PC-9 (cell line): Measurements from ENCODE around the gene TLCD4. TPM values are rescaled to one million over a fixed set of nuclear protein-coding genes. Genes with fewer than 3 reads are reported as not detected.

Experiments
- BruUV-seq: library from RNA; stranded (reverse); fragments of 400-500 nt; replicated peaks from 2 replicates; lab custom pipeline; 2021; lab: Mats Ljungman, UMichigan
- CTCF ChIA-PET: fragments of 300-600 bp; sonication (Branson Sonifier 250); formaldehyde crosslinking; loops from one replicate; lab custom pipeline; 2022; ENCODE audit warnings: antibody characterized with exemption; lab: Charles Lee
- POLR2A ChIA-PET: fragments of 300-600 bp; sonication (Branson Sonifier 250); formaldehyde crosslinking; loops from one replicate; lab custom pipeline; 2022; ENCODE audit warnings: antibody characterized with exemption; ENCODE audit not compliant: unreplicated experiment; lab: Charles Lee
- DNase-seq, 2 experiments: peaks; one replicate each; pipeline versions ENCODE4 v3.0.0 to v3.0.0-alpha.2; 2015 to 2022; ENCODE audit warnings: mixed read lengths in 1 of 2
- H2AFZ ChIP-seq: fragments of 200-600 bp; sonication (generic); 2 replicates; pipeline ENCODE4 v1.8.1; 2017; ENCODE audit warnings: antibody characterized with exemption
- H3F3A ChIP-seq: fragments of 200-600 bp; sonication (generic); 2 replicates; pipeline ENCODE4 v1.8.1; 2017; ENCODE audit warnings: antibody characterized with exemption, mild to moderate bottlenecking, low read depth; ENCODE audit not compliant: insufficient read depth
- H3K27ac ChIP-seq: fragments of 200-600 bp; sonication (generic); 2 replicates; pipeline ENCODE4 v1.6.1; 2016; ENCODE audit warnings: mixed run types
- H3K27me3 ChIP-seq: fragments of 200-600 bp; sonication (generic); 2 replicates; pipeline ENCODE4 v1.6.1; 2016; ENCODE audit warnings: low read depth, mixed run types; ENCODE audit not compliant: insufficient read depth
- H3K36me3 ChIP-seq: fragments of 200-600 bp; sonication (generic); 2 replicates; pipeline ENCODE4 v1.6.1; 2016; ENCODE audit warnings: low read depth, mixed run types
- H3K4me1 ChIP-seq: fragments of 200-600 bp; sonication (generic); replicated peaks from 2 replicates; pipeline ENCODE4 v1.6.1; 2016; ENCODE audit warnings: mixed run types; ENCODE audit not compliant: insufficient read depth
- H3K4me2 ChIP-seq: fragments of 200-600 bp; sonication (generic); 2 replicates; pipeline ENCODE4 v1.6.1; 2017; ENCODE audit warnings: mixed run types
- H3K4me3 ChIP-seq: fragments of 200-600 bp; sonication (generic); 2 replicates; pipeline ENCODE4 v1.6.1; 2016; ENCODE audit warnings: mixed run types
- H3K79me2 ChIP-seq: fragments of 200-600 bp; sonication (generic); 2 replicates; pipeline ENCODE4 v1.6.1; 2017; ENCODE audit warnings: low read depth, mixed run types
- H3K9me2 ChIP-seq: fragments of 200-600 bp; sonication (generic); 2 replicates; pipeline ENCODE4 v1.8.1; 2017; ENCODE audit warnings: mild to moderate bottlenecking; ENCODE audit not compliant: insufficient read depth
- H3K9me3 ChIP-seq: fragments of 200-600 bp; sonication (generic); 2 replicates; pipeline ENCODE4 v1.8.1; 2016; ENCODE audit warnings: low read depth; ENCODE audit not compliant: insufficient read depth
- H4K20me1 ChIP-seq: fragments of 200-600 bp; sonication (generic); 2 replicates; pipeline ENCODE4 v1.8.1; 2017; ENCODE audit not compliant: insufficient read depth
- EZH2 ChIP-seq: fragments of 200-600 bp; sonication (generic); IDR thresholded peaks from 2 replicates; pipeline ENCODE4 v1.8.0; 2017; ENCODE audit warnings: antibody characterized with exemption, low read depth
- intact Hi-C: fragments of 100-400 bp; cut with micrococcal nuclease; formaldehyde crosslinking; loops from one replicate; pipeline ENCODE4 v1.10.0; 2022; ENCODE audit not compliant: unreplicated experiment
- total RNA-seq: library from RNA; stranded (reverse); gene quantifications from 2 replicates; pipeline ENCODE4 v1.2.3, GENCODE V29; 2021
- TF ChIP-seq, protein P1 (sequence below): fragments of 200-600 bp; sonication (generic); conservative IDR thresholded peaks from 2 replicates; pipeline ENCODE4 v1.6.1; 2017; ENCODE audit warnings: mixed run types, antibody characterized with exemption, mild to moderate bottlenecking, moderate library complexity

TLCD4 gene
- total RNA-seq, 1 experiment from 2014 or later, result 11.2 TPM

DNA sequence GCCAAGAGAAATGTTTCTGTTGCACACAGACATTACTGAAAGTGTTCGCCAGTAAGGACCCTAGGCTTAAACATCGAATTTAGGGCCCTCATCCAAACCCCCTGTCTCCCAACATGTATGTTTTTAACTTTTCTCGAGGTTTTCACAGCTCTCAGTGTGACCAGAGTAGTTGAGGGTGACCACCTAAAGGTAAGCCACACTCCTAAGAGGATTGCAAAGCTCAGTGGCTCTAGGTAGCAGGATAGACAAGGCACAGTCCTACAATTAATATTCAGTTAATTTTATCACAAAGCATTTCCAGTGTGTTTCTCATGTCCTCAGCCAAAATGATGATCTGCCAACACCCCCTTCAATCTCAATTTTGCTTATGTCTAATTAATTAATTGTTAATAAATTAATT lies 43.7 kb upstream of the TLCD4 start:
- H3K36me3 ChIP-seq, result no peaks in the 10 kb centered on the region; the same call in 1 of the 2 replicates
- peaks cover 6% of the 10 kb centered on the region for H3K4me1 ChIP-seq
- no peaks in the 10 kb centered on the region for H4K20me1 ChIP-seq
- peak overlapping the region; percentile 81 for H3K4me2 ChIP-seq
- no peak for TF ChIP-seq EZH2
- TF ChIP-seq, protein P1, sequence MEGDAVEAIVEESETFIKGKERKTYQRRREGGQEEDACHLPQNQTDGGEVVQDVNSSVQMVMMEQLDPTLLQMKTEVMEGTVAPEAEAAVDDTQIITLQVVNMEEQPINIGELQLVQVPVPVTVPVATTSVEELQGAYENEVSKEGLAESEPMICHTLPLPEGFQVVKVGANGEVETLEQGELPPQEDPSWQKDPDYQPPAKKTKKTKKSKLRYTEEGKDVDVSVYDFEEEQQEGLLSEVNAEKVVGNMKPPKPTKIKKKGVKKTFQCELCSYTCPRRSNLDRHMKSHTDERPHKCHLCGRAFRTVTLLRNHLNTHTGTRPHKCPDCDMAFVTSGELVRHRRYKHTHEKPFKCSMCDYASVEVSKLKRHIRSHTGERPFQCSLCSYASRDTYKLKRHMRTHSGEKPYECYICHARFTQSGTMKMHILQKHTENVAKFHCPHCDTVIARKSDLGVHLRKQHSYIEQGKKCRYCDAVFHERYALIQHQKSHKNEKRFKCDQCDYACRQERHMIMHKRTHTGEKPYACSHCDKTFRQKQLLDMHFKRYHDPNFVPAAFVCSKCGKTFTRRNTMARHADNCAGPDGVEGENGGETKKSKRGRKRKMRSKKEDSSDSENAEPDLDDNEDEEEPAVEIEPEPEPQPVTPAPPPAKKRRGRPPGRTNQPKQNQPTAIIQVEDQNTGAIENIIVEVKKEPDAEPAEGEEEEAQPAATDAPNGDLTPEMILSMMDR, result no peak
- peaks cover under 1% of the 10 kb centered on the region; the same call in 1 of the 2 replicates for H3K27me3 ChIP-seq
- intact Hi-C loops, result loop anchor here (1.0 to 5.0 kb wide), 3 partner anchors 43 to 1111 kb away; partner anchors contain the start of gene RWDD3
- H3F3A ChIP-seq, result no peaks in the 10 kb centered on the region
- ChIA-PET POLR2A (interaction anchor here (0.5 to 1.6 kb wide), 6 partner anchors 14 to 1193 kb away, joined by 3 to 11 read pairs (median 4); partner anchors contain the start of genes RWDD3 and TLCD4), CTCF (interaction anchor here (1.1 to 1.5 kb wide), 2 partner anchors 11 to 160 kb away, joined by 4 to 22 read pairs; partner anchors contain the start of gene RWDD3)
- no peaks in the 10 kb centered on the region for H3K9me3 ChIP-seq
- DNase-seq, result no peak
- H3K4me3 ChIP-seq, result peak overlapping the region; percentile 68
- no peak overlapping the region for H3K27ac ChIP-seq
- no TSS peak for BruUV-seq
- H2AFZ ChIP-seq, result peak overlapping the region; percentile 90
- peaks cover 10% of the 10 kb centered on the region for H3K79me2 ChIP-seq
- H3K9me2 ChIP-seq, result no peaks in the 10 kb centered on the region

DNA sequence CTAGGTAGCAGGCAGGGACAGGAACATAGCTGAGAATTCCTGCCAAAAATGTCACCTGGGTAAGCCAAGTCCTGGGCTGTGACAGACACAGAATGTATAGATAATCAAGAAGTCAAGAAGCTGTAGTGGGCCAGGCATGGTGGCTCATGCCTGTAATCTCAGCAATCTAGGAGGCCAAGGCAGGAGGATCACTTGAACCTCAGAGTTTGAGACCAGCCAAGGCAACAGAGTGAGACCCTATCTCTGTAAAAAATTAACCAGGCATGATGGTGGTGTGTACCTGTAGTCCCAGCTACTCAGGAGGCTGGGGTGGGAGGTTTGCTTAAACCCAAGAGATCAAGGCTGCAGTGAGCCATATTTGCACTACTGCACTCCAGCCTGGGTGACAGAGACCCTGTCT lies 41.1 kb upstream of the TLCD4 start:
- Histone ChIP-seq H3K27me3 (peaks cover 22% of the 10 kb centered on the region), H3K9me2 (no peaks in the 10 kb centered on the region), H2AFZ (no peak overlapping the region), H4K20me1 (no peaks in the 10 kb centered on the region), H3K4me3 (no peak overlapping the region), H3K79me2 (peaks cover 10% of the 10 kb centered on the region), H3K27ac (no peak overlapping the region), H3K4me2 (no peak overlapping the region), H3F3A (no peaks in the 10 kb centered on the region), H3K36me3 (no peaks in the 10 kb centered on the region), H3K9me3 (no peaks in the 10 kb centered on the region), H3K4me1 (peaks cover 6% of the 10 kb centered on the region)
- POLR2A ChIA-PET, result interaction anchor here (0.7 kb wide), 1 partner anchor 87 kb away, joined by 5 read pairs; no protein-coding TSS in a partner anchor
- no peak for TF ChIP-seq EZH2
- TF ChIP-seq, protein P1, result no peak
- CTCF ChIA-PET, result interaction anchor here (0.5 to 1.0 kb wide), 3 partner anchors 9 to 158 kb away, joined by 3 to 5 read pairs (median 4); partner anchors contain the start of gene RWDD3
- BruUV-seq, result no TSS peak
- intact Hi-C loops, result no loop called here
- no peak for DNase-seq

DNA sequence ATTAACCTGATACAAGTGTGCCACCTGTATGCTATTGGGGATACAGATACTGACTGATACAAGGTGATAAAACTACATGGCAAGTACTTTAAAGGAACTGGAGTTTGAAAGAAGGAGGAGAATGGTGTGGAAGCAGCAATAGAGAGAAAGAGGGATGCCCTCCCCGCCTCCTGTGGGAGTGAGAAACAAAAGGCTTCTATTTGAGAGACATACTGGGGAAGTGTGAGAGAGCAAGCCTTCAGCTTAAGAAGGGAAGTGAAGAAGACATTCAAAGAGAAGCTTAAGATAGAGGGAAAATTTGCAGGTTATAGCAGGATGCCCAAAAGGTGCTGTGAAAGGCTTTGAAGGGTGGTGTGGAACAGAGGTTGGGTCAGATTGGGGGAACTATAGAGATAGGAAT lies 36.7 kb upstream of the TLCD4 start:
- CTCF ChIA-PET, result no interaction called here
- Histone ChIP-seq H3K27me3 (peaks cover 22% of the 10 kb centered on the region), H3F3A (no peaks in the 10 kb centered on the region), H3K36me3 (no peaks in the 10 kb centered on the region), H3K9me3 (no peaks in the 10 kb centered on the region), H2AFZ (no peak overlapping the region), H4K20me1 (no peaks in the 10 kb centered on the region), H3K4me3 (no peak overlapping the region), H3K27ac (no peak overlapping the region), H3K9me2 (no peaks in the 10 kb centered on the region), H3K4me2 (no peak overlapping the region), H3K79me2 (no peaks in the 10 kb centered on the region), H3K4me1 (peaks cover 9% of the 10 kb centered on the region; the same call in 1 of the 2 replicates)
- intact Hi-C loops, result no loop called here
- BruUV-seq, result no TSS peak
- POLR2A ChIA-PET, result no interaction called here
- no peak for DNase-seq
- TF ChIP-seq EZH2, result no peak
- TF ChIP-seq, protein P1, result no peak
